Measurements from ENCODE around the gene KAZN. TPM values are rescaled to one million over a fixed set of nuclear protein-coding genes. Genes with fewer than 3 reads are reported as not detected.

KAZN gene
- total RNA-seq, 2 experiments from 2014 or later: 0.22 to 0.55 TPM

- POLR2A ChIA-PET: no interaction called here
- no peaks in the 10 kb centered on the region for H3K27me3 Mint-ChIP-seq
Observed at GRCh38 chr1:15001317-15001915, 402.9 kb downstream of the KAZN start.

GRCh38 chr1:15002325-15002724 is 403.8 kb downstream of the KAZN start:
- DNase-seq (no peak), ATAC-seq (ENCODE audit: poor library complexity) (no peak)
- Mint-ChIP-seq H3K4me1 (ENCODE audit: low read depth) (no peaks in the 10 kb centered on the region), H3K4me3 (no peak overlapping the region), H3K27ac (no peak overlapping the region), H3K9me3 (no peaks in the 10 kb centered on the region), H3K27me3 (no peaks in the 10 kb centered on the region), H3K36me3 (ENCODE audit: low read depth) (no peaks in the 10 kb centered on the region)
- CTCF ChIA-PET: no interaction called here
- Histone ChIP-seq H3K27me3 (ENCODE audit: control insufficient read depth in 1 of 2, insufficient read depth in 2 of 2, low read length in 2 of 2) (no peaks in the 10 kb centered on the region), H3K4me3 (ENCODE audit: low read length) (no peak overlapping the region), H3K27ac (ENCODE audit: low read depth in 1 of 2, low read length in 2 of 2) (no peak overlapping the region), H3K36me3 (ENCODE audit: insufficient read depth, low read length) (no peaks in the 10 kb centered on the region), H3K4me1 (ENCODE audit: insufficient read depth, low read length) (no peaks in the 10 kb centered on the region), H3K9me3 (ENCODE audit: control insufficient read depth in 1 of 2, insufficient read depth in 1 of 2, low read length in 2 of 2) (no peaks in the 10 kb centered on the region)
- intact Hi-C loops (cut with DNase I, micrococcal nuclease): no loop called here
- POLR2A ChIA-PET: no interaction called here
- no peak for TF ChIP-seq CTCF (IDR thresholded peaks at IDR 0.05)

More at GRCh38 chr1:15001317-15001915, 402.9 kb downstream of the KAZN start:
- H3K4me3 Mint-ChIP-seq: no peak overlapping the region
- Histone ChIP-seq H3K4me3 (ENCODE audit: low read length) (no peak overlapping the region), H3K9me3 (ENCODE audit: control insufficient read depth in 1 of 2, insufficient read depth in 1 of 2, low read length in 2 of 2) (no peaks in the 10 kb centered on the region), H3K4me1 (ENCODE audit: insufficient read depth, low read length) (no peaks in the 10 kb centered on the region), H3K36me3 (ENCODE audit: insufficient read depth, low read length) (no peaks in the 10 kb centered on the region), H3K27me3 (ENCODE audit: control insufficient read depth in 1 of 2, insufficient read depth in 2 of 2, low read length in 2 of 2) (no peaks in the 10 kb centered on the region), H3K27ac (ENCODE audit: low read depth in 1 of 2, low read length in 2 of 2) (no peak overlapping the region)
- intact Hi-C loops (cut with DNase I, micrococcal nuclease): no loop called here
- no peak overlapping the region for H3K27ac Mint-ChIP-seq
- no peak for TF ChIP-seq CTCF (IDR thresholded peaks at IDR 0.05)
- no peaks in the 10 kb centered on the region for H3K36me3 Mint-ChIP-seq (ENCODE audit: low read depth)
- H3K4me1 Mint-ChIP-seq (ENCODE audit: low read depth): no peaks in the 10 kb centered on the region
- ATAC-seq (ENCODE audit: poor library complexity) (no peak), DNase-seq (no peak)
- CTCF ChIA-PET: no interaction called here
- H3K9me3 Mint-ChIP-seq: no peaks in the 10 kb centered on the region

- Mint-ChIP-seq H3K27me3 (no peaks in the 10 kb centered on the region), H3K36me3 (ENCODE audit: low read depth) (no peaks in the 10 kb centered on the region), H3K27ac (no peak overlapping the region), H3K4me1 (ENCODE audit: low read depth) (no peaks in the 10 kb centered on the region), H3K9me3 (no peaks in the 10 kb centered on the region), H3K4me3 (no peak overlapping the region)
- Histone ChIP-seq H3K27me3 (ENCODE audit: control insufficient read depth in 1 of 2, insufficient read depth in 2 of 2, low read length in 2 of 2) (no peaks in the 10 kb centered on the region), H3K9me3 (ENCODE audit: control insufficient read depth in 1 of 2, insufficient read depth in 1 of 2, low read length in 2 of 2) (no peaks in the 10 kb centered on the region), H3K36me3 (ENCODE audit: insufficient read depth, low read length) (no peaks in the 10 kb centered on the region), H3K4me3 (ENCODE audit: low read length) (no peak overlapping the region), H3K27ac (ENCODE audit: low read depth in 1 of 2, low read length in 2 of 2) (no peak overlapping the region), H3K4me1 (ENCODE audit: insufficient read depth, low read length) (no peaks in the 10 kb centered on the region)
- no peak for ATAC-seq (ENCODE audit: poor library complexity)
- intact Hi-C loops (cut with DNase I, micrococcal nuclease): no loop called here
- no peak for DNase-seq
- ChIA-PET POLR2A (no interaction called here), CTCF (no interaction called here)
- TF ChIP-seq CTCF (IDR thresholded peaks at IDR 0.05): no peak
Observed at GRCh38 chr1:15004396-15004795, 405.9 kb downstream of the KAZN start.

All from CD4-positive, alpha-beta T cell (primary cell).